Suprapubic skin (tissue), 4 donors: ENCODE results near the gene VPS26B.

Source experiments
- CTCF ChIP-seq, 2 donors: fragments of 200-600 bp in 1 of 2; fragments of 450-650 bp in 1 of 2; sonication (generic) in 1 of 2; IDR thresholded peaks; one replicate each; pipeline ENCODE4 v1.5.1; 2016 to 2019; ENCODE audit warnings: antibody characterized with exemption in 2 of 2, mild to moderate bottlenecking in 1 of 2, moderate library complexity in 1 of 2
- EP300 ChIP-seq: sonication (generic); formaldehyde crosslinking; IDR thresholded peaks from one replicate; pipeline ENCODE4 v1.6.1; 2017; ENCODE audit warnings: antibody characterized with exemption
- POLR2AphosphoS5 ChIP-seq, 3 donors: sonication (generic); formaldehyde crosslinking; IDR thresholded peaks; one replicate each; pipeline ENCODE4 v1.6.1; 2017; ENCODE audit warnings: antibody characterized with exemption in 3 of 3

DNA sequence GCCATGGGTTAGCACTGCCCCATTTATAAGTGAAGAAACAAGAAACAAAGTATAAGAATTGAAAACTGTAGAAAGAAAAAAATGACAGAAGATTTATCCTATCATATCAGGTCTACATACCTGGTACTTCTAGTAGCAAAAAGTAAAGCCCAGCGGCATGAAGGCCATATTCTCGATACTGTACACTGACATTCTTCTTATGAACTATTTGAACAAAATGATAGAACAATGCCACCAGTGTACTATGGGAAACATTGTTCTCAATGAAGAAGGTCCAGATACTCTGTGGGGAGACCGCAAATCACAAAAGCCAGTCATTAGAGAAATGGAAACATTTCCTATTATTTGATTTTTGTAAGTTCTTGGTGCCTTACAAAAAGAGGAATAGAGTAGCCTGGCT is 7.7 kb upstream of the VPS26B start:
- no peak for TF ChIP-seq EP300
- TF ChIP-seq CTCF (IDR thresholded peaks at IDR 0.05): no peak
- TF ChIP-seq POLR2AphosphoS5 (IDR thresholded peaks at IDR 0.05): no peak
